SU-DHL-6 (cell line): Measurements from ENCODE around the gene GPD1.

Experiments
- H2AFZ ChIP-seq: fragments of 200-600 bp; sonication (generic); 2 replicates; pipeline ENCODE4 v1.6.1; 2014; ENCODE audit warnings: low read depth, mild to moderate bottlenecking, moderate library complexity, mixed read lengths, antibody characterized with exemption, low read length; ENCODE audit not compliant: severe bottlenecking
- H3F3A ChIP-seq: fragments of 200-600 bp; shearing (Covaris generic); 2 replicates; pipeline ENCODE4 v1.6.0; 2016; ENCODE audit warnings: antibody characterized with exemption, mild to moderate bottlenecking; ENCODE audit not compliant: insufficient read depth
- H3K27ac ChIP-seq: fragments of 200-600 bp; sonication (generic); 2 replicates; pipeline ENCODE4 v1.5.1; 2016; ENCODE audit warnings: low read depth, mild to moderate bottlenecking, low read length, moderate library complexity, mixed read lengths
- H3K27me3 ChIP-seq: fragments of 200-600 bp; sonication (generic), shearing (Covaris generic); 2 replicates; pipeline ENCODE4 v1.6.0; 2014; ENCODE audit warnings: mild to moderate bottlenecking, low read length
- H3K36me3 ChIP-seq: fragments of 200-600 bp; sonication (generic); 2 replicates; pipeline ENCODE4 v1.6.1; 2014; ENCODE audit warnings: mild to moderate bottlenecking, low read length, mixed read lengths
- H3K4me2 ChIP-seq: fragments of 300-600, 200-600 bp; shearing (Covaris generic), sonication (generic); 2 replicates; pipeline ENCODE4 v1.6.0; 2014; ENCODE audit warnings: low read length, low read depth, mild to moderate bottlenecking; ENCODE audit not compliant: poor library complexity, severe bottlenecking
- H3K4me3 ChIP-seq: fragments of 200-600 bp; sonication (generic); 2 replicates; pipeline ENCODE4 v1.5.1; 2014; ENCODE audit warnings: antibody characterized with exemption, low read length, mild to moderate bottlenecking, mixed read lengths; ENCODE audit not compliant: insufficient read depth, poor library complexity, severe bottlenecking
- H3K79me2 ChIP-seq: fragments of 200-600 bp; sonication (generic); 2 replicates; pipeline ENCODE4 v1.6.1; 2014; ENCODE audit warnings: mild to moderate bottlenecking, low read length, moderate library complexity; ENCODE audit not compliant: insufficient read depth
- H3K9ac ChIP-seq: fragments of 200-600 bp; sonication (generic); 2 replicates; pipeline ENCODE4 v1.7.0; 2014; ENCODE audit warnings: mild to moderate bottlenecking, low read length
- H3K9me2 ChIP-seq: fragments of 200-600 bp; sonication (generic); replicated peaks from 2 replicates; pipeline ENCODE4 v1.6.1; 2014; ENCODE audit warnings: low read length; ENCODE audit not compliant: insufficient read depth
- H3K9me3 ChIP-seq: fragments of 200-600 bp; sonication (generic); 2 replicates; pipeline ENCODE4 v1.6.1; 2014; ENCODE audit warnings: low read length, mixed read lengths; ENCODE audit not compliant: insufficient read depth
- H4K20me1 ChIP-seq: fragments of 200-600 bp; sonication (generic); 2 replicates; pipeline ENCODE4 v1.6.1; 2014; ENCODE audit warnings: low read depth, mild to moderate bottlenecking, antibody characterized with exemption, low read length, moderate library complexity, mixed read lengths
- CTCF ChIP-seq: fragments of 200-600 bp; sonication (generic); IDR thresholded peaks from one replicate; pipeline ENCODE4 v1.5.1; 2017; ENCODE audit warnings: antibody characterized with exemption, mild to moderate bottlenecking, low read length, moderate library complexity; ENCODE audit not compliant: insufficient read depth, poor library complexity, severe bottlenecking
- EZH2phosphoT487 ChIP-seq: fragments of 200-600 bp; sonication (generic), shearing (Covaris generic); conservative IDR thresholded peaks from 2 replicates; pipeline ENCODE4 v1.6.1; 2018; ENCODE audit warnings: mild to moderate bottlenecking, antibody characterized with exemption, low read length, moderate library complexity, mixed read lengths

Gene GPD1

GRCh38 chr12:50077099-50077498 lies 26.7 kb upstream of the GPD1 start:
- Histone ChIP-seq H3F3A (no peaks in the 10 kb centered on the region), H3K9me3 (no peaks in the 10 kb centered on the region), H2AFZ (no peak overlapping the region), H3K79me2 (no peaks in the 10 kb centered on the region), H4K20me1 (no peaks in the 10 kb centered on the region), H3K36me3 (no peaks in the 10 kb centered on the region), H3K9me2 (no peaks in the 10 kb centered on the region), H3K9ac (no peak overlapping the region), H3K4me3 (no peak overlapping the region), H3K27ac (no peak overlapping the region), H3K27me3 (no peaks in the 10 kb centered on the region), H3K4me2 (no peak overlapping the region)
- no peak for TF ChIP-seq EZH2phosphoT487
- TF ChIP-seq CTCF: no peak

DNA sequence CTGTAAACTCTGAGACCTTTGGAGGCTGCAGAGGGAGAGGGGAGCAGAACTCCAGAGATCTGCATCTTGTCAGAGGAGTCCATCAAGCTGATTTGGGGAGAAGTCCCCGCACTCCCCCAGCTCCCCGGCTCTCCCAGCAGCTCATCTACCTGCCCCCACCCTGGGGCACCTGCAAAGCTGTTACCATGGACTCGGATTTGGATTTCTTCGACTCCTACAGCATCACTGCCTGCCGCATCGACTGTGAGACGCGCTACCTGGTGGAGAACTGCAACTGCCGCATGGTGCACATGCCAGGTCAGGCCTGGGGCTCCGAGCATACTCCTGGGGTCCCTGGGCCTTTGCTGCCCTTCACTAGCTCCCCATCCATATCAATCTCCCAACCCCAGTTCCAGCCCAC lies 25.5 kb upstream of the GPD1 start:
- Histone ChIP-seq H3K9me3 (no peaks in the 10 kb centered on the region), H3K4me3 (no peak overlapping the region), H3K4me2 (no peak overlapping the region), H3K27me3 (no peaks in the 10 kb centered on the region), H3K9me2 (no peaks in the 10 kb centered on the region), H2AFZ (no peak overlapping the region), H3K27ac (no peak overlapping the region), H4K20me1 (no peaks in the 10 kb centered on the region), H3K36me3 (no peaks in the 10 kb centered on the region), H3K9ac (no peak overlapping the region), H3F3A (no peaks in the 10 kb centered on the region), H3K79me2 (no peaks in the 10 kb centered on the region)
- TF ChIP-seq EZH2phosphoT487 (no peak), CTCF (no peak)

DNA sequence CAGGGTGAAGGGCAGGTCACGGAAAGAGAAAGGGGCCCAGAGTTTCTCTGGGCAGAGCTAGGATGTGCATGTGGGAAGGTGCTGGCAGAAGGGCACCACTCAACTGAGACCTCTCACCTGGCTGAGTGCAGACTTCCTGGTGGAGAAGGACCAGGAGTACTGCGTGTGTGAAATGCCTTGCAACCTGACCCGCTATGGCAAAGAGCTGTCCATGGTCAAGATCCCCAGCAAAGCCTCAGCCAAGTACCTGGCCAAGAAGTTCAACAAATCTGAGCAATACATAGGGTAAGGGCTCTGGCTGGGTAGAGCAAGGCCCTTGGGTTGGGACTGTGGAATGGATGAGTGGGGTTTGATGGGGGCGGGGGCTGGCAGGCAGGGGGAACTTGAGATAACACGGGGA lies 24.0 kb upstream of the GPD1 start:
- no peak for TF ChIP-seq CTCF
- no peak for TF ChIP-seq EZH2phosphoT487
- no peak overlapping the region for H3K9ac ChIP-seq
- H3F3A ChIP-seq: peaks cover 5% of the 10 kb centered on the region
- no peak overlapping the region for H3K4me3 ChIP-seq
- no peak overlapping the region for H2AFZ ChIP-seq
- H3K9me3 ChIP-seq: no peaks in the 10 kb centered on the region
- no peak overlapping the region for H3K4me2 ChIP-seq
- no peak overlapping the region for H3K27ac ChIP-seq
- H3K9me2 ChIP-seq: no peaks in the 10 kb centered on the region
- H3K27me3 ChIP-seq: no peaks in the 10 kb centered on the region
- no peaks in the 10 kb centered on the region for H3K79me2 ChIP-seq
- H4K20me1 ChIP-seq: no peaks in the 10 kb centered on the region
- no peaks in the 10 kb centered on the region for H3K36me3 ChIP-seq
